Measurements from ENCODE around the gene LARGE1. TPM values are rescaled to one million over a fixed set of nuclear protein-coding genes. Genes with fewer than 3 reads are reported as not detected.

Gene LARGE1
- polyA plus RNA-seq, 3 donors = 24.5 to 27.2 (median 26.6) TPM

DNA sequence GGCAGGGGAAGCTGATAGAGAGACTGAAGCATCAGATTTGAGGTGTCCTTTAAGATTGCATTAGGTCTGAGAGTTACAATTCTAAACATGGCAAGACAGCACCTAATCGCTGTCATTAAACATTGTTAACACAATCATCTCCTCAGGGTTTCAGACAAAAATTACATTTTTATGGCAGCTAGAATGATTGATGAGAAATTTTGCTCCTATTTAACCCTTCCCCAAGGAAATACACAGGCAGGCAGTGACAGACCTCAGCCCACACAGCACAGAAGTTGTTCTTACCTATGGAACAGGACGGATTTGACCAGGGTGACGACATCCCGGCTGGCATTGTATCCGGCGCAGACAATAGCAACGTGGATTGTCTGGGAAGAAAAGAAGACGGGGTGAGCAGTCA is 294.3 kb downstream of the LARGE1 start:
- DNase-seq (ENCODE audit: low read depth in 3 of 3, low spot score in 2 of 3) = no peak

- DNase-seq (ENCODE audit: low read depth in 3 of 3, low spot score in 2 of 3) = no peak
These were observed 300.2 kb downstream of the LARGE1 start for GRCh38 chr22:33620085-33620484.

- no peak for DNase-seq (ENCODE audit: low read depth in 3 of 3, low spot score in 2 of 3)
These were observed 313.8 kb downstream of the LARGE1 start for GRCh38 chr22:33606504-33606903.

DNA sequence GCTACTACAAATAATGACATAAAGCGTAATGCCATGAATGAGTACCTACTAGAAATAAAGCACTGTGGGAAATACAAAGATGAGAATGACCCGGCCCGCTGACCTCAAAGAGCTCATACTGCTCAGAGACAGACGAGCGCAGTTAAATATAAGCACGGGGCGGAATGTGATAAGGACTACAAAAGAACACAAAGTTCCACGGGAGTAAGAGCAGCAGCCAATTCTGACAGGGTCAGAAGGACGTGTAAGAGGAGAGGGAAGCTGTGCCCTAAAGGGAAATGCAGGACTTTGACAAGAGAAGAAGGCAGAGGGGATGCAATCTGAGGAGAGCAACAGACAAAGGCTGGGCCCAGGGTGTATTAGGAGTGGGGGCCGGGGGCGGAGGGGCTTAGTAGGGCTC is 314.6 kb downstream of the LARGE1 start:
- no peak for DNase-seq (ENCODE audit: low read depth in 3 of 3, low spot score in 2 of 3)

DNA sequence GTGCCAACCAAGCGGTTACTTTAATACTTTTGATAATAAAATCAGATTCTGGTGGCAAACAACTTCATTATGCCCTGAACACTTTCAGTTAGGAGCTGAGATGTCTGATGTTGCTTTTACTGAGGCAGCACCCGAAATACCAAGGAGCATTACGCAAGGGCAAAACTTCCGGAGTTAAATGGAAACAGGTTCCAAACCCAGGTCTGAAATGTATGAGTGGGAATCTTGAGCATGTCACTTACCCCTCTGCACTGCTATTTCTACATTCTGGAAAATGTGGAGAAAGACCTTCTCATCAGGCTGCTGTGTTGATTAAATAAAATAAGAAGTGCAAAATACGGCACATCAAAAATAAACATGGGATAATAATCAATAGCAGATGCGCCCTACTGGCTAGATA is 315.1 kb downstream of the LARGE1 start:
- DNase-seq (ENCODE audit: low read depth in 3 of 3, low spot score in 2 of 3) = no peak

- no peak for DNase-seq (ENCODE audit: low read depth in 3 of 3, low spot score in 2 of 3)
These were observed 319.2 kb downstream of the LARGE1 start for GRCh38 chr22:33601062-33601461.

DNA sequence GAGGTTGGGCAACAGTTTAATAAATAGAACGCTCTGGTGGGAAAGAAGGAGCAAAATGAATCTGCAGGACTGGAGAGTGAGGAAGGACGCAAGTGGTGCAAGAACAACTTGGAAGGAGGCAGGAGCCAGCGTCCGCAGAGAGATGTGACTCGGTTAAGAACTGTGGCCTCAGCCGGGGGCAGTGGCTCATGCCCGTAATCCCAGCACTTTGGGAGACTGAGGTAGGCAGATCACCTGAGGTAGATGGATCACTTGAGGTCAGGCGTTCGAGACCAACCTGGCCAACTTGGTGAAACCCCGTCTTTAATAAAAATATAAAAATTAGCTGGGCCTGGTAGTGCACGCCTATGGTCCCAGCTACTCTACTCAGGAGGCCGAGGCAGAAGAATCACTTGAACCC is 319.7 kb downstream of the LARGE1 start:
- DNase-seq (ENCODE audit: low read depth in 3 of 3, low spot score in 2 of 3) = no peak

GRCh38 chr22:33600113-33600512 is 320.2 kb downstream of the LARGE1 start:
- DNase-seq (ENCODE audit: low read depth in 3 of 3, low spot score in 2 of 3) = no peak

DNA sequence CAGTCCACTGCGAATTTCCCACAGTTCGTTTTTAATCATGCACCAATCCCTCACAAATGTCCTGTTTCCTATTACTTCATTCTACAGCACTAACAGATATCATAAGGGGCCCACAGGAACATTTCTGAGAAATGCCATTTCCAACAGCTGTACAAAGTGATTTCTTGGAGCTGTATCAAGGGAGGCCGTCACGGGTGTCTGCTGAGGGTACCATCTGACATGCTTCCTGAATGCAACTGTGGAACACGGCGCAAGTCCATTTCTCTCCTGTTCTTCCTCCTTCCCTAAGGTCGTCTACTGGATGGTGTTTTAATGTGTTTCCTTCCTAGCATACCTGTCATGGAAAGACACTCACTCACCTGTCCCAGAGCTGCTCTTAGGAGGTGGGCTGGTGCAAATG is 320.7 kb downstream of the LARGE1 start:
- no peak for DNase-seq (ENCODE audit: low read depth in 3 of 3, low spot score in 2 of 3)

DNA sequence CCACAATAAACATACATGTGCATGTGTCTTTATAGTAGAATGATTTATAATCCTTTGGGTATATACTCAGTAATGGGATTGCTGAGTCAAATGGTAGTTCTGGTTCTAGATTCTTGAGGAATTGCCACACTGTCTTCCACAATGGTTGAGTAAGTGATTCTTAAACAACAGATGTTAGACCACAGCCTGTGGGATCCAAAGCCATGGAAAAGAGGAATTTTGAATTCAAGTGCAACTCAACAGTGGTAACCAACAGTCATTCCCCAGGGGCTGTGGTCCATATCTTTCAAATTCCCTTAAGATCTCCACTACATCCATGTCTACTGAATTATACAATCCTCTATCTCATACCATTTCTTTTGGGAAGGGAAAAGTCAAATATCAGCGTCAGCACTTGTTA is 321.5 kb downstream of the LARGE1 start:
- no peak for DNase-seq (ENCODE audit: low read depth in 3 of 3, low spot score in 2 of 3)

- no peak for DNase-seq (ENCODE audit: low read depth in 3 of 3, low spot score in 2 of 3)
These were observed 322.8 kb downstream of the LARGE1 start for GRCh38 chr22:33597274-33597985.

DNA sequence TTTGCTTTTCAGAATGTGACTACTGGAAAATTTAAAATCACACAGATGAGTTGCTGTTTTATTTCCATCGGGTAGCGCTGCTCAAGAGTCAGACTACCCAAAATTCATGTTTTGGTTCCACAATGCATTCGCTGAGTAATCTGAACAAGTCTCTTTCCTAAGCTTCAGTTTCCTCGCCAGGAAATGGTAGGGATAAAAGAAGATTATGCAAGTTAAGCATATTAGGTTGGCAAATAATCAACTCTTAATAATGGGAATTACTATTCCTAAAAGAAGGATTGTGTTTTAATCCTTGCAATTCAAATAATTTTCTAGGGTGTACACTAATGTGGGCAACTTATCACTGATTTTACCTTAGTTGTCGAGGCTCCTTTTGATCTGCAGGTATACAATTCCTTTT is 326.5 kb downstream of the LARGE1 start:
- DNase-seq (ENCODE audit: low read depth in 3 of 3, low spot score in 2 of 3) = no peak

DNA sequence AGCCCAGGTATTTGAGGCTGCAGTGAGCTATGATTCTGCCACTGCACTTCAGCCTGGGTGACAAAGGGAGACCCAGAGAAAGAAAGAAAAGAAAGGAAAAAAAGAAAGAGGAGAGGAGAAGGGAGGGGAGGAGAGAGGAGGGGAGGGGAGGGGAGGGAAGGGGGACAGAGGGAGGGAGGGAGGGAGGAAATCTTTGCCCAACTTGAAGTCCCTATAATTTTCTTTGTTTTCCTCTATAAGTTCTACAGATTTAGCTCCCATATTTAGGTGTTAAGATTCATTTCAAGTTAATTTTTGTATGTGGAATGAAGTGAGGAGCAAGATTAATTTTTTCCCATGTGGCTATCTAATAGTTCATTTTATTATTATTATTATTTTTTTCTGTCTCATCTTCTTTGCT is 328.3 kb downstream of the LARGE1 start:
- no peak for DNase-seq (ENCODE audit: low read depth in 3 of 3, low spot score in 2 of 3)

DNA sequence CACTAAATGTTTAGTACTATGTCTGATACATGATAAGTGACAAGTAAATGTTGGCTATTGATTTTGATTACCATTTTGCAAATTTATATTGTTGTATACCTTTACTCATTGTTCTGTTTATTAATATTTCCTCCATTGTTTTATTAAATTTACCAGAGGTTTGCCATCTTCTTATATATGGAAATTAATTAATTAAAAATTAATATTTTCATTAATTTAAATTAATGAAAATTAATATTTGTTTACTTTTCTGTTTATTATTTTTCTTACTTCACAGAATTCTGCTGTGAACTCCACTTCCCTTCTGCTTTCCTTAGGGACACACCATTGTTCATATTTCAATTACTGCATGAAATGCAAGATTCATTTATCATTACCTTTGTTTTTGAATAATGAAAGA is 331.0 kb downstream of the LARGE1 start:
- no peak for DNase-seq (ENCODE audit: low read depth in 3 of 3, low spot score in 2 of 3)

GRCh38 chr22:33588860-33589259 is 331.4 kb downstream of the LARGE1 start:
- DNase-seq (ENCODE audit: low read depth in 3 of 3, low spot score in 2 of 3) = no peak

- DNase-seq (ENCODE audit: low read depth in 3 of 3, low spot score in 2 of 3) = no peak
These were observed 336.1 kb downstream of the LARGE1 start for GRCh38 chr22:33584152-33584551.

DNA sequence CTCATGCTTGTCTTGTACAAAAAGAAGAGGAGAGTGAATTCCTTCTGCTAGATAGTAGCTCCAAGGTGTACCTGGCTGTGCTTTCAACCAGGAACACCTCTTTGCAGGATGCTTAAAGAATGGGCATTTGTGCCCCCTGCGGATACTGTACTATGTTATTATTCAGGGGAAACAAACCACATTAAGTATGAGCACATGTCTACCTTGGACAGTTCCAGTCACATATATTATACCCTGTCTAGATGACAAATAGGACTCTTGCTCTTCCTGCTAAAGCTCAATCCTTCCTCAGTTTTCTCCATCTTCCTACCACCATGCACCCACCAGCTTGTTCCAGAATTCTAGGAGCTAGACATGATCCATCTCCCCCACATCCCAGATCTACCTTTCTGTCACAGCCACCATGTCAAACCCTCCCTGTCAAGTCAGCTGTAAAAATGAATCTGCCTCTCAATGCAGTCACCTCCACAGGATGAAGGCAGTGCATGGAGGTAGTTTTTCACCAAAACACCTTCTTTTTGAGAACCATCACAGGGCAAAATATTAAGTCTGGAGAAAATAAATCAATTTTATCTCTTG is 337.4 kb downstream of the LARGE1 start:
- DNase-seq (ENCODE audit: low read depth in 3 of 3, low spot score in 2 of 3) = no peak

DNA sequence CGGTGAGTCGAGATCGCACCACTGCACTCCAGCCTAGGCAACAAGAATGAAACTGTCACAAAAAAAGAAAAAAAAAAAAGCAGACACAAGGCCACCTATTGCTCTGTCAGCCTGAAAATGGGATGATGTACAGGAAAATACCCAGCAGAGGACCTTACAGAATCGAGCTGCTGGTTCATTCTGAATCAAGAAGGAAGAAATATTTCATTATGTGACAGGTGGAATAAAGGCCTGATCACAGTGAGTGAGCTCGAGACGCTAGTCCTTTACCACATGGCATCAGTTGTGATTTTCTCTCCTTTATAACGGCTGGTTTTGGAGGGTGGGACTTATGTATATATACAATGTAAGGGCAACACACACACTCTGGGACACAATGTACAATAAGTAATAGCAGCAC is 340.0 kb downstream of the LARGE1 start:
- DNase-seq (ENCODE audit: low read depth in 3 of 3, low spot score in 2 of 3) = no peak

GRCh38 chr22:33579448-33580093 is 340.7 kb downstream of the LARGE1 start:
- DNase-seq (ENCODE audit: low read depth in 3 of 3, low spot score in 2 of 3) = no peak

GRCh38 chr22:33578752-33579151 is 341.5 kb downstream of the LARGE1 start:
- no peak for DNase-seq (ENCODE audit: low read depth in 3 of 3, low spot score in 2 of 3)

DNA sequence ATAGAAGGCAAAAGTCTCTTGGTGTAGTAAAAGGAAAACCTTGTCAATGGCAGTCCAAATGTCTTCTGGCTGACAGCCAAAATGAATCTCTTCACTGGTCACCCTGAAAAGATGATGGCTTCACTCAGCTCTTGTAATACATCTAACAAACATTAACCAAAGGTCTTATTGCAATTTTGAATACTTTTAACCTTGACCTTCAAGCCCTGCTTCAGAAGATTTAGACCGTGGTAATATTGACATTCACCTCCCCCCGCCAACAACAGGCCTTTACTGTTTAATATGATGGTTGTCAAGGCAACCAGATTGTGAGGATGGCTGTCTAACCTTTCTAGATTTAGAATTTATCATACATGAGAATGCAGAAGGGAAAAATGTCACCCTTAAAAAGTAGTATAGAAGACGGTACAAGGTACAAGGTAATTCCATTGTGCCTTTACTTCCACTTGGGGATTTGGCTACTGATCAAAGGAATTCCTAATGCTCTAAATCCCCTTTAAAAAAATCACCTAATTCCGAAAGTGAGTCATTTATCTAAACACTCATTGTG is 342.3 kb downstream of the LARGE1 start:
- no peak for DNase-seq (ENCODE audit: low read depth in 3 of 3, low spot score in 2 of 3)

DNA sequence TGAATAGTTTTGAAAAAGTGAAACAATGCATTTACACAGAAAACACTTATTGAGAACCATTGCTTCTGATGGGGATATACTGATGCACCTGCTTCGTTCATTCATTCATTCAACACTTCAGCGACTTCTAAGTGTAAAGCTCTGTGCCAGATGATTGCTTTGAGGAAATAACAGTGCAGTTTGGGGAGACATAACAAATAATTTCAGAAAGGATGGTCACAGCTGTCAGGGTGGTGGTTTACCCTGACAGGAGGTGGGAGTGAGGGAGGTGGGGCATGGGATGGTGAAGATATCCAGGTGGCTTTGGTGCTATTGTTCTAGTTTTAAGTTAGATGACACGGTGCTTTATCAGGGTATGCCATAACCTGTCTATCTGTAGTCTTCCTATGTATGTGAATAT is 344.1 kb downstream of the LARGE1 start:
- no peak for DNase-seq (ENCODE audit: low read depth in 3 of 3, low spot score in 2 of 3)
